ENCODE results near the gene GLIPR2. TPM values are rescaled to one million over a fixed set of nuclear protein-coding genes. Genes with fewer than 3 reads are reported as not detected.
"Not testable (repeated sequence)": the region's sequence is repeated elsewhere in the genome, so short reads cannot be mapped to it uniquely, and the experiment has no call there.

Gene GLIPR2
- total and polyA plus RNA-seq, 4 donors, result 30.6 to 56.1 (median 41.6) TPM

GRCh38 chr9:36160126-36160525 is 23.6 kb downstream of the GLIPR2 start:
- peaks cover 31% of the 10 kb centered on the region for H3K4me1 ChIP-seq (ENCODE audit: control insufficient read depth, insufficient read depth, low read length)
- not testable (repeated sequence) for H3K4me3 ChIP-seq (ENCODE audit: low read depth, low read length); H3K36me3 ChIP-seq (ENCODE audit: control insufficient read depth, insufficient read depth, low read length); DNase-seq (ENCODE audit: low read depth in 4 of 6, low spot score in 6 of 6); H3K27me3 ChIP-seq (ENCODE audit: control insufficient read depth, insufficient read depth, low read length); H3K9me3 ChIP-seq (ENCODE audit: control insufficient read depth, insufficient read depth, low read length); H3K27ac ChIP-seq (ENCODE audit: low read depth, low read length)
- 92% methylated on average over 6 of the region's 11 CpGs for WGBS (ENCODE audit: insufficient coverage)

DNA sequence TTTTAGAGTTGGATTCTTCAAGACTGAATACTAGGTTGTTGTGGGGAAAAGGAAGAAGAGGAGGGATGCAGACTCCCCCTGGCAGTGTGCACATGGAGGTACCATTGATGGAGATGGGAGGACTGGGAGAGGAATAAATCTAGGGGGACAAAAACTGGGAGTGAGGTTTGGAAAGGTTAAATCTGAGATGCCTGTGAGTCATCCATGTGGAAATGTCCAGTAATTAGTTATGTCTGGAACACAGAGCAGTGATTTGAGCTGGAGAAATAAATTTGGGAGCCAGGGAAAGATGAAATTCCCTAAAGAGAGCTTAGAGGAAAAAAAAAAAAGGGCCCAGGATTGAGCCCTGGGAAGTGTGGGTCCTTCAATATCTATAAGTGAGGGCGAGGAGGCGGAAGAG is 24.7 kb downstream of the GLIPR2 start:
- no peak for DNase-seq (ENCODE audit: low read depth in 4 of 6, low spot score in 6 of 6)
- no peaks in the 10 kb centered on the region for H3K36me3 ChIP-seq (ENCODE audit: control insufficient read depth, insufficient read depth, low read length)
- peaks cover 38% of the 10 kb centered on the region for H3K4me1 ChIP-seq (ENCODE audit: control insufficient read depth, insufficient read depth, low read length)
- no peaks in the 10 kb centered on the region for H3K9me3 ChIP-seq (ENCODE audit: control insufficient read depth, insufficient read depth, low read length)
- H3K27me3 ChIP-seq (ENCODE audit: control insufficient read depth, insufficient read depth, low read length), result no peaks in the 10 kb centered on the region
- H3K4me3 ChIP-seq (ENCODE audit: low read depth, low read length), result no peak overlapping the region
- peak overlapping the region; percentile 33 for H3K27ac ChIP-seq (ENCODE audit: low read depth, low read length)
- WGBS (ENCODE audit: insufficient coverage), result 95% methylated on average over 2 of the region's 2 CpGs

- DNase-seq (ENCODE audit: low read depth in 4 of 6, low spot score in 6 of 6), result no peak
- 82% methylated on average over 14 of the region's 17 CpGs for WGBS (ENCODE audit: insufficient coverage)
- Histone ChIP-seq H3K27me3 (ENCODE audit: control insufficient read depth, insufficient read depth, low read length) (no peaks in the 10 kb centered on the region), H3K4me3 (ENCODE audit: low read depth, low read length) (no peak overlapping the region), H3K27ac (ENCODE audit: low read depth, low read length) (peak overlapping the region; percentile 90), H3K36me3 (ENCODE audit: control insufficient read depth, insufficient read depth, low read length) (no peaks in the 10 kb centered on the region), H3K4me1 (ENCODE audit: control insufficient read depth, insufficient read depth, low read length) (peaks cover 45% of the 10 kb centered on the region), H3K9me3 (ENCODE audit: control insufficient read depth, insufficient read depth, low read length) (no peaks in the 10 kb centered on the region)
These were observed 25.7 kb downstream of the GLIPR2 start for GRCh38 chr9:36162211-36162738.

DNA sequence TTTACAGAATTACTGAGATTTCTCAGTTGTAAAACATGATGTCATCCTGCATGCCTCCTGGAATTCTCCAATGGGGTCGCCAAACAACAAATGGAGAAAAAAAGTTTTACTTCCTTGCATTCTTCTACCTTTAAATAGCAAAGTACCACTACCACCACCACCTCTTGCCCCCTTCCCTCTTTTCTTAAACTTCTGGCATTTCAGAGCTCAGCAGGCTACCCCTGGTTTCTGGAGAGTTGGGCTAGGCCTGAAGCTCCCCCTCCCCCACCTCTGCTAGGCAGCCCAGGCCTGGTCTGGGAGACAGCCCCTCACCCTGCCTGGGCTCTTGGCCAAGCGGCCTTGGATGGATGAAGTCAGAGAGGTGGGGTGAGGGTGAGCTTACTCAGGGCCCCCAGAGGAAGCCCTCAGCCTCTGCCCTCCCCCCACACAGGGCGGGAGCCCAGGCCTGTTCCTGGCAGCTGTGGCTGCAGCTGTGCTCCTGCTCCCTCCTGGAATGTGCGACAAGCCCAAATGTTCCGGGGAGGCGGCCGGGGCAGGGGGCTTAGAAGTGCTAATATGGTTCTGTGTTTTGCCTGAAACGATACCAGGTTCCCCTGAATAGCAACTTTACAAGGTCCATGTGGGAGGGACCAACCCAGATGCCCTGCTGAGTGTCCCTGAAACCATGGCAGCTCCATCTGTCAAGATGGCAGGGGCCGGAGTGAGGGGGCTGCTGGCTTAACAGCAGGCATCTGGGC is 26.7 kb downstream of the GLIPR2 start:
- Histone ChIP-seq H3K9me3 (ENCODE audit: control insufficient read depth, insufficient read depth, low read length) (no peaks in the 10 kb centered on the region), H3K27me3 (ENCODE audit: control insufficient read depth, insufficient read depth, low read length) (no peaks in the 10 kb centered on the region), H3K4me1 (ENCODE audit: control insufficient read depth, insufficient read depth, low read length) (peaks cover 45% of the 10 kb centered on the region), H3K36me3 (ENCODE audit: control insufficient read depth, insufficient read depth, low read length) (no peaks in the 10 kb centered on the region), H3K27ac (ENCODE audit: low read depth, low read length) (peak overlapping the region; percentile 90), H3K4me3 (ENCODE audit: low read depth, low read length) (no peak overlapping the region)
- DNase-seq (ENCODE audit: low read depth in 4 of 6, low spot score in 6 of 6), result peak in 5 of 6 donors; percentile 77 to 95 (median 85)
- WGBS (ENCODE audit: insufficient coverage), result 20% methylated on average over 7 of the region's 9 CpGs

DNA sequence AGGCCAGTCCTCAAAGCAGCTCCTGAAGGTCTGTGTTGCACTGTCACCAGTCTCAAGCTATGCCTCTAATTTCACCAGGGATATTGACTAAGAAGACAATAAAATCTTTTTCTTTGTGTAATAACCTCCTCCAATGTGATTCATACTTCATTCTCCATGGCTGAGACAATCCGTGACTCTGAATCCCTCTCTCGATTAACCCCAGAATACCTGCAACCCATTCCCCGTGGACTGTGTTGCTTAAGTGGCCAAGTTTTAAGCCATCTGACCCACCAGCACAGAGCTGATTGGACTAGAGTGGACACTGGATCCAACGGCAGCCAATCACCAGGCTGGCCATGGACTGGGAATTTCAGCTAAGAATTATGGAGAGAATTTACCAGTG is 27.2 kb downstream of the GLIPR2 start:
- 50% methylated on average over 4 of the region's 4 CpGs for WGBS (ENCODE audit: insufficient coverage)
- Histone ChIP-seq H3K4me1 (ENCODE audit: control insufficient read depth, insufficient read depth, low read length) (peaks cover 45% of the 10 kb centered on the region), H3K4me3 (ENCODE audit: low read depth, low read length) (no peak overlapping the region), H3K36me3 (ENCODE audit: control insufficient read depth, insufficient read depth, low read length) (no peaks in the 10 kb centered on the region), H3K9me3 (ENCODE audit: control insufficient read depth, insufficient read depth, low read length) (no peaks in the 10 kb centered on the region), H3K27me3 (ENCODE audit: control insufficient read depth, insufficient read depth, low read length) (no peaks in the 10 kb centered on the region), H3K27ac (ENCODE audit: low read depth, low read length) (peak overlapping the region; percentile 90)
- DNase-seq (ENCODE audit: low read depth in 4 of 6, low spot score in 6 of 6), result no peak

GRCh38 chr9:36164372-36164771 is 27.8 kb downstream of the GLIPR2 start:
- H3K9me3 ChIP-seq (ENCODE audit: control insufficient read depth, insufficient read depth, low read length), result no peaks in the 10 kb centered on the region
- H3K27ac ChIP-seq (ENCODE audit: low read depth, low read length), result peak overlapping the region; percentile 90
- H3K4me3 ChIP-seq (ENCODE audit: low read depth, low read length), result no peak overlapping the region
- peaks cover 45% of the 10 kb centered on the region for H3K4me1 ChIP-seq (ENCODE audit: control insufficient read depth, insufficient read depth, low read length)
- no peaks in the 10 kb centered on the region for H3K36me3 ChIP-seq (ENCODE audit: control insufficient read depth, insufficient read depth, low read length)
- 33% methylated on average over 1 of the region's 6 CpGs for WGBS (ENCODE audit: insufficient coverage)
- peak in 2 of 6 donors; percentile 30 to 32 for DNase-seq (ENCODE audit: low read depth in 4 of 6, low spot score in 6 of 6)
- no peaks in the 10 kb centered on the region for H3K27me3 ChIP-seq (ENCODE audit: control insufficient read depth, insufficient read depth, low read length)

DNA sequence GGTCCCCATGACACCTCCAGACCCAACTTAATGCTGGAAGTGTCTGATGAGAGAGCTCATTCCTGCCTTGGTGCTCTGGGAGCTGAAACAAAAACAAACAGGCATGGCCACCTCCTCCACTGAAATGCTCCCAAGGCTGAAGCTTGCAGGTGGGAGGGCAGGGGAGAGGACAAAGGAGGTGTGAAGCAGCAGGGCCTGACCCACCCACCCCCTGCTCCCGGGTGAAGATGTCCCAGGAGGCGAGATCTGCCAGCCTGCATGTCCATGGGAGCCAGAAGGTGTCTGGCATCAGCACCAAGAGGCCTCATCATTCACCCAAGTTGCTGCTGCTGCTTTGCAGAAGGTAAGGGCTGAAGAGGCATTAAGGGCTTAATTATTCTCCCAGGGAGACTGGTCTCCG is 28.5 kb downstream of the GLIPR2 start:
- H3K4me1 ChIP-seq (ENCODE audit: control insufficient read depth, insufficient read depth, low read length), result peaks cover 45% of the 10 kb centered on the region

GRCh38 chr9:36165826-36166167 is 29.3 kb downstream of the GLIPR2 start:
- no peak overlapping the region for H3K4me3 ChIP-seq (ENCODE audit: low read depth, low read length)

More for the DNA sequence above, 28.5 kb downstream of the GLIPR2 start:
- WGBS (ENCODE audit: insufficient coverage), result 43% methylated on average over 2 of the region's 3 CpGs
- Histone ChIP-seq H3K9me3 (ENCODE audit: control insufficient read depth, insufficient read depth, low read length) (no peaks in the 10 kb centered on the region), H3K27ac (ENCODE audit: low read depth, low read length) (peak overlapping the region; percentile 90), H3K4me3 (ENCODE audit: low read depth, low read length) (no peak overlapping the region), H3K36me3 (ENCODE audit: control insufficient read depth, insufficient read depth, low read length) (no peaks in the 10 kb centered on the region), H3K27me3 (ENCODE audit: control insufficient read depth, insufficient read depth, low read length) (no peaks in the 10 kb centered on the region)
- DNase-seq (ENCODE audit: low read depth in 4 of 6, low spot score in 6 of 6), result no peak

DNA sequence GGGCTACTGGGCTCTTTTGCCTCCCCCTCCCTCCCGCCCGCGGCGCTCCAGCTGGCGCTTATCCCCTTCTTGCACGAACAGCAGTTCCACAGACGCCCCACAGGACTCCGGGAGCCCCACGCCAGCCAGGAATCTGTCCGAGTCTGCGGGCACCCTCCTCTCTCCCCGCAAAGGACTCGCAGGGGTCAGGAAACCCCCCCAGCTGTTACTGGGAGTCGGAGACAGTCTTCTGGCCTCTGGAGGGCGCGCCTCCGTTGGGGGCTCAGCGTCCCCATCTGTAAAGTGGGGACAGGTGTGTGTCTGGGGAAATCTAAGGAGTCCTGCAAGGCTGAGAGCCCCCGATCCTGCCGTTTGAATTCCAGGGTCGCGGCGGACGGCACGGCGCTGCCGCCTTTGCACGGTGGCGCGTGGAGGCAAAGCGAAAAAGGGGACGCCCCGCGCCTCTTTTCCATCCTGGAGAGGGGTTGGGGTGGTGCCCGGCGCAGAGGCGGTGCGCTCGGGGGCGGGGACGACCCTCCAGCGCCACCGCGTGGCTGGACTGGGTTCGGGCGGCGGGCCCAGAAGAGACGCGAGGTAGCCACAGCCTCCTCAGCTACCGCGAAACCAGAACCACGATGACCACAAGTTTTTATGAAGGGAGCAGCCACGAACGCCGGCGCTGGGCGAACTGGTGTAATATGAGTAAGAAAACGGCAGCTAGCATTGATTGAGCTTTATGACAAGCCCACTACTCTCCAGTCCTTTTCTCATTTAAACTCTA is 29.8 kb downstream of the GLIPR2 start:
- no peaks in the 10 kb centered on the region for H3K27me3 ChIP-seq (ENCODE audit: control insufficient read depth, insufficient read depth, low read length)
- peak overlapping the region; percentile 68 for H3K4me3 ChIP-seq (ENCODE audit: low read depth, low read length)
- no peaks in the 10 kb centered on the region for H3K9me3 ChIP-seq (ENCODE audit: control insufficient read depth, insufficient read depth, low read length)
- 3% methylated on average over 40 of the region's 58 CpGs for WGBS (ENCODE audit: insufficient coverage)
- no peaks in the 10 kb centered on the region for H3K36me3 ChIP-seq (ENCODE audit: control insufficient read depth, insufficient read depth, low read length)
- peak overlapping the region; percentile 71 for H3K27ac ChIP-seq (ENCODE audit: low read depth, low read length)
- H3K4me1 ChIP-seq (ENCODE audit: control insufficient read depth, insufficient read depth, low read length), result peaks cover 45% of the 10 kb centered on the region
- peak in 3 of 6 donors; percentile 63 to 90 (median 85) for DNase-seq (ENCODE audit: low read depth in 4 of 6, low spot score in 6 of 6)

More at GRCh38 chr9:36165826-36166167, 29.3 kb downstream of the GLIPR2 start:
- WGBS (ENCODE audit: insufficient coverage), result 47% methylated on average over 8 of the region's 12 CpGs
- peaks cover 45% of the 10 kb centered on the region for H3K4me1 ChIP-seq (ENCODE audit: control insufficient read depth, insufficient read depth, low read length)
- H3K27me3 ChIP-seq (ENCODE audit: control insufficient read depth, insufficient read depth, low read length), result no peaks in the 10 kb centered on the region
- no peaks in the 10 kb centered on the region for H3K9me3 ChIP-seq (ENCODE audit: control insufficient read depth, insufficient read depth, low read length)
- H3K36me3 ChIP-seq (ENCODE audit: control insufficient read depth, insufficient read depth, low read length), result no peaks in the 10 kb centered on the region
- H3K27ac ChIP-seq (ENCODE audit: low read depth, low read length), result no peak overlapping the region
- peak in 1 of 6 donors; percentile 22 for DNase-seq (ENCODE audit: low read depth in 4 of 6, low spot score in 6 of 6)

All from spinal cord (tissue), 10 donors.